HepG2 (cell line): Measurements from ENCODE around the gene MSANTD4. TPM values are rescaled to one million over a fixed set of nuclear protein-coding genes. Genes with fewer than 3 reads are reported as not detected.

ENCODE experiments used
- ATAC-seq: fragments of 200-7000 bp; cut with Tn5 transposase; 3 replicates; pipeline ENCODE4 v1.9.1; 2020; ENCODE audit warnings: mild to moderate bottlenecking, moderate library complexity
- BruUV-seq: library from RNA; stranded (reverse); fragments of 400-500 nt; replicated peaks from 2 replicates; lab custom pipeline; 2021; lab: Mats Ljungman, UMichigan
- CTCF ChIA-PET: fragments of 300-600 bp; formaldehyde crosslinking; extraction: SDS; loops from one replicate; lab custom pipeline; 2021; ENCODE audit warnings: low total read pairs, inconsistent platforms, low intra/inter-chr PET ratio; lab: Yijun Ruan, JAX
- POLR2A ChIA-PET: fragments of 350-600 bp; sonication (Branson Sonifier 250); formaldehyde crosslinking; loops from one replicate; lab custom pipeline; 2020; ENCODE audit warnings: antibody characterized with exemption, inconsistent platforms; lab: Yijun Ruan, JAX
- DNase-seq: peaks from one replicate; pipeline ENCODE4 v3.0.0-alpha.2; 2015; ENCODE audit warnings: low spot score
- FAIRE-seq: peaks from 3 replicates; lab custom pipeline; 2011; peaks lifted over from hg19 to GRCh38; lab: Jason Lieb, UNC
- H2AFZ ChIP-seq: one replicate; pipeline ENCODE4 v1.6.1; 2011; ENCODE audit warnings: low read length, inconsistent platforms
- H3K27ac ChIP-seq: fragments of 300-600 bp; 3 replicates; pipeline ENCODE4 v1.8.0; 2011; ENCODE audit warnings: mixed run types, mild to moderate bottlenecking, mixed read lengths, low read length, inconsistent platforms; ENCODE audit not compliant: insufficient read depth; ENCODE audit errors: extremely low read length
- H3K27me3 ChIP-seq, 2 experiments: fragments of 200-600 bp in 1 of 2; 2 replicates in 1 of 2; 3 replicates in 1 of 2; pipeline versions ENCODE4 v1.6.0 to v1.8.0; 2011; ENCODE audit warnings: low read length in 2 of 2, mild to moderate bottlenecking in 2 of 2, moderate library complexity in 2 of 2, inconsistent platforms in 1 of 2; ENCODE audit not compliant: insufficient read depth in 2 of 2, control insufficient read depth in 1 of 2
- H3K36me3 ChIP-seq, 2 experiments: fragments of 200-600 bp in 1 of 2; replicated peaks in 1 of 2; 2 replicates in 1 of 2; 3 replicates in 1 of 2; pipeline versions ENCODE4 v1.5.1 to v1.8.0; 2011; ENCODE audit warnings: low read length in 2 of 2, inconsistent platforms in 1 of 2; ENCODE audit not compliant: insufficient read depth in 2 of 2, control insufficient read depth in 1 of 2
- H3K4me1 ChIP-seq: 2 replicates; pipeline ENCODE4 v1.5.1; 2012; ENCODE audit warnings: low read length, inconsistent platforms; ENCODE audit not compliant: insufficient read depth
- H3K4me2 ChIP-seq: 2 replicates; pipeline ENCODE4 v1.6.0; 2011; ENCODE audit warnings: low read depth, low read length, inconsistent platforms
- H3K4me3 ChIP-seq, 3 experiments: fragments of 200-600 bp in 1 of 3; sonication (generic), shearing (Covaris generic) in 1 of 3; replicated peaks in 1 of 3; 2 replicates each; pipeline ENCODE4 v1.5.1; 2011 to 2016; ENCODE audit warnings: low read length in 3 of 3, inconsistent platforms in 2 of 3, low read depth in 2 of 3, mild to moderate bottlenecking in 2 of 3, control low read depth in 1 of 3, mixed read lengths in 1 of 3; ENCODE audit not compliant: insufficient read depth in 1 of 3
- H3K79me2 ChIP-seq: one replicate; pipeline ENCODE4 v1.6.1; 2011; ENCODE audit warnings: low read length, inconsistent platforms; ENCODE audit not compliant: insufficient read depth
- H3K9ac ChIP-seq: 2 replicates; pipeline ENCODE4 v1.6.0; 2011; ENCODE audit warnings: mild to moderate bottlenecking, low read depth, low read length, inconsistent platforms; ENCODE audit not compliant: insufficient read depth
- H3K9me3 ChIP-seq: 2 replicates; pipeline ENCODE4 v1.5.1; 2012; ENCODE audit warnings: mild to moderate bottlenecking, low read length
- H4K20me1 ChIP-seq: 2 replicates; pipeline ENCODE4 v1.6.0; 2011; ENCODE audit warnings: inconsistent platforms, mild to moderate bottlenecking, low read length, moderate library complexity; ENCODE audit not compliant: insufficient read depth
- E2F1 ChIP-seq: sonication (generic); formaldehyde crosslinking; IDR thresholded peaks from 2 replicates; pipeline ENCODE4 v1.5.0; 2020; ENCODE audit warnings: missing genetic modification reagents
- IRX3 ChIP-seq: sonication (generic); formaldehyde crosslinking; IDR thresholded peaks from 2 replicates; pipeline ENCODE4 v1.8.1; 2023; ENCODE audit warnings: mild to moderate bottlenecking, low read depth, missing genetic modification reagents, borderline replicate concordance
- NCOA2 ChIP-seq: sonication (generic); formaldehyde crosslinking; IDR thresholded peaks from 2 replicates; pipeline ENCODE4 v1.8.0; 2022; ENCODE audit warnings: inconsistent platforms
- NONO ChIP-seq, 2 experiments: fragments of 450-650 bp in 1 of 2; sonication (generic) in 1 of 2; formaldehyde crosslinking in 1 of 2; IDR thresholded peaks in 1 of 2; conservative IDR thresholded peaks in 1 of 2; 2 replicates each; pipeline versions ENCODE4 v1.6.1 to v1.8.0; 2017 to 2022; ENCODE audit warnings: mild to moderate bottlenecking in 1 of 2, missing genetic modification reagents in 1 of 2, moderate library complexity in 1 of 2
- NR1H2 ChIP-seq: sonication (generic); formaldehyde crosslinking; IDR thresholded peaks from 2 replicates; pipeline ENCODE4 v1.8.1; 2022; ENCODE audit warnings: low read depth, missing genetic modification reagents, borderline replicate concordance
- TAF15 ChIP-seq: fragments of 200-400 bp; formaldehyde crosslinking; IDR thresholded peaks from one replicate; pipeline ENCODE4 v1.6.1; 2018; ENCODE audit warnings: mild to moderate bottlenecking, low read depth, low read length; ENCODE audit not compliant: poor library complexity, severe bottlenecking
- TRAFD1 ChIP-seq: sonication (generic); formaldehyde crosslinking; IDR thresholded peaks from 2 replicates; pipeline ENCODE4 v1.5.1; 2020; ENCODE audit warnings: missing genetic modification reagents, mild to moderate bottlenecking, borderline replicate concordance
- YEATS2 ChIP-seq: sonication (generic); formaldehyde crosslinking; IDR thresholded peaks from 2 replicates; pipeline ENCODE4 v1.4.0; 2020; ENCODE audit warnings: missing genetic modification reagents, borderline replicate concordance
- ZBTB34 ChIP-seq: sonication (generic); formaldehyde crosslinking; IDR thresholded peaks from 2 replicates; pipeline ENCODE4 v1.8.0; 2022; ENCODE audit warnings: mild to moderate bottlenecking, missing genetic modification reagents
- ZBTB43 ChIP-seq: sonication (generic); formaldehyde crosslinking; conservative IDR thresholded peaks from 2 replicates; pipeline ENCODE4 v1.4.0; 2020; ENCODE audit warnings: missing genetic modification reagents
- ZNF572 ChIP-seq: sonication (generic); formaldehyde crosslinking; IDR thresholded peaks from 2 replicates; pipeline ENCODE4 v1.5.1; 2020; ENCODE audit warnings: mild to moderate bottlenecking, missing genetic modification reagents
- WGBS: methylation state at CpG from one replicate; pipeline ENCODE4 v1.1.6; 2017; ENCODE audit warnings: low lambda C conversion rate; 5-methylcytosine and 5-hydroxymethylcytosine counted together
- in situ Hi-C: cut with HindIII; loops from 2 replicates; pipeline ENCODE4 v1.10.0; 2017; ENCODE audit warnings: low pct_unique_long_range_greater_than_20kb; ENCODE audit not compliant: extremely low pct_ligation_motif_present
- intact Hi-C: fragments of 100-400 bp; cut with micrococcal nuclease; formaldehyde crosslinking; loops from one replicate; pipeline ENCODE4 v1.10.0; 2022; ENCODE audit not compliant: unreplicated experiment
- polyA plus RNA-seq, 8 experiments: library from polyadenylated mRNA; depleted of rRNA in 3 of 8; stranded (reverse) in 7 of 8; unstranded in 1 of 8; fragments of >200 nt; fragmentation: Illumina TruSeq in 4 of 8; extraction: Trizol in 4 of 8; gene quantifications; 2 replicates each; pipeline versions ENCODE4 v1.2.1 to v1.2.3, GENCODE V29; 2011 to 2016; ENCODE audit warnings: low read depth in 4 of 8, missing spikeins in 1 of 8, mixed read lengths in 1 of 8; ENCODE audit not compliant: insufficient read depth in 1 of 8
- total RNA-seq, 5 experiments: library from RNA; depleted of rRNA; stranded (reverse); fragments of >200 nt; fragmentation: Illumina TruSeq; extraction: Trizol; gene quantifications; 2 replicates each; pipeline ENCODE4 v1.2.3, GENCODE V29; 2016; ENCODE audit warnings: low read depth in 1 of 5

Gene MSANTD4
- total and polyA plus RNA-seq, 2 of the 13 experiments (the other 11 are each of a cell fraction or from before 2014, with no cell fraction given) = 4.4 to 15.7 TPM

GRCh38 chr11:105968021-105968697 is 53.9 kb downstream of the MSANTD4 start:
- Histone ChIP-seq H3K4me1 (no peaks in the 10 kb centered on the region), H3K27me3 (no peaks in the 10 kb centered on the region), H3K9ac (no peak overlapping the region), H3K27ac (no peak overlapping the region), H3K79me2 (no peaks in the 10 kb centered on the region), H4K20me1 (no peaks in the 10 kb centered on the region), H3K36me3 (no peaks in the 10 kb centered on the region), H2AFZ (no peak overlapping the region), H3K4me2 (no peak overlapping the region)
- no peak for DNase-seq
- no TSS peak for BruUV-seq
- ATAC-seq = no peak
- ChIA-PET POLR2A (no interaction called here), CTCF (no interaction called here)
- in situ Hi-C loops = no loop called here
- WGBS = 0% methylated on average over 3 of the region's 3 CpGs
- no peak for TF ChIP-seq ZBTB34
- no peak for TF ChIP-seq YEATS2
- no peak for TF ChIP-seq ZNF572
- no peak for TF ChIP-seq IRX3
- no peak for TF ChIP-seq NR1H2 (CRISPR knock-in tag)
- TF ChIP-seq ZBTB43 = no peak
- TF ChIP-seq E2F1 (CRISPR knock-in tag) = no peak
- no peak for TF ChIP-seq TAF15
- no peak for TF ChIP-seq TRAFD1 (CRISPR knock-in tag)
- TF ChIP-seq NONO (IDR thresholded peaks at IDR 0.05) = no peak
- no peak for TF ChIP-seq NONO (CRISPR knock-in tag; conservative IDR thresholded peaks at IDR 0.05)
- TF ChIP-seq NCOA2 (CRISPR knock-in tag) = no peak
- TF ChIP-seq, all 625 proteins: peak for 0
- H3K4me3 ChIP-seq = no peak overlapping the region
- intact Hi-C loops = no loop called here
- no peaks in the 10 kb centered on the region for H3K9me3 ChIP-seq
- no peak for FAIRE-seq
